Lower leg skin (tissue), 4 donors: ENCODE data around the gene DCAF4L1. TPM values are rescaled to one million over a fixed set of nuclear protein-coding genes. Genes with fewer than 3 reads are reported as not detected.

Source experiments
- DNase-seq, 2 donors: peaks; one replicate each; pipeline ENCODE4 v3.0.0-alpha.2; 2019; ENCODE audit warnings: low spot score in 2 of 2
- H3K4me3 ChIP-seq: fragments of 200-600 bp; sonication (generic); 2 replicates; pipeline ENCODE4 v1.5.1; 2017; ENCODE audit warnings: mild to moderate bottlenecking, low read depth; ENCODE audit not compliant: poor library complexity, severe bottlenecking
- POLR2A ChIP-seq, 2 donors: fragments of 450-650 bp; IDR thresholded peaks; one replicate each; pipeline ENCODE4 v1.6.1; 2016 to 2017; ENCODE audit warnings: antibody characterized with exemption in 2 of 2, mild to moderate bottlenecking in 1 of 2, moderate library complexity in 1 of 2
- WGBS, 2 donors: methylation state at CpG; one replicate each; pipeline ENCODE4 v1.1.5; 2018; 5-methylcytosine and 5-hydroxymethylcytosine counted together
- intact Hi-C: fragments of 100-400 bp; cut with DNase I; formaldehyde crosslinking; loops from one replicate; pipeline ENCODE4 v1.15.0; 2023; ENCODE audit warnings: low total_unique reads
- total RNA-seq, 4 donors: library from RNA; depleted of rRNA; stranded (reverse); fragments of >200 nt; gene quantifications; one replicate each; pipeline ENCODE4 v1.1.0, GENCODE V29; 2016
- TF ChIP-seq, protein P1 (sequence below), 3 donors: fragments of 450-650 bp; IDR thresholded peaks; one replicate each; pipeline ENCODE4 v1.5.1; 2016; ENCODE audit warnings: antibody characterized with exemption in 3 of 3, mild to moderate bottlenecking in 3 of 3, moderate library complexity in 2 of 3

DCAF4L1 gene
- total RNA-seq, 4 donors from 2014 or later: 0.06 to 0.23 TPM; not detected in 2

DNA sequence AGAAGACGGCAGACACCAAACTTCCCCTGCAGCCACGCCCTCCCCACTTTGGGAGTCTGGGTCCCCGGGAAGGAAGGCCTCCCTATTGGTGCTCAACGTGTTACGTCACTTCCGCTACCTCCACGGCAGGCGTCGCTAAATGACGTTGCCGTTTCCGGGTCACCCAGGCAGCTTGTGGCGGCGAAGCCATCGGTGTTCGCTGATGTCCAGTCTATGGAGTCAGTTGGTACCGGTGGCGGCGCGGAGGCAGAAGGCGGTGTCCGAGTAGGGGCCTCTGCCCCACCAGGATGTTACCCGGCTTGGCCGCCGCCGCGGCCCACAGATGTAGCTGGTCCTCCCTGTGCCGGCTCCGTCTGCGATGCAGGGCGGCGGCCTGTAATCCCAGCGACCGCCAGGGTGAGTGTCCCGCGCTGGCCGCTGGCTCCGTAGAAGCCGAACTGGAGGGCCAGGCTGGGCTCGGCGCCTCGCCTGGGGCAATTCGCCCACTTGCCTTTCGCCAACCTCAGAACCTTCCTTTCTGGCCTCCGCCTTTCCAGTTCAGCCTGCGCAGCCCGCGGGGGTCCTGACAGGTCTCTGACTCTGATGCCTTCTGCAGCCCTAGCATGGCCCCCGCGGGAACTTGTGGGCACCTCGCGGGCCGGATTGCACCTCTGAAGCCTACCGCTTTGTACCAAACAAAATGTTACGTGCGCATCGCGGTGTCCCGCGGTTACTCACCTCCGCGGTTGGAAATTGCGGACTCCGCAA is 9.0 kb downstream of the DCAF4L1 start, which contains the start of gene SLC30A9:
SLC30A9 (plus strand) TSS at position 166 of the 747 bp plus-strand sequence; CDS start at position 288, 122 bp downstream.
- TF ChIP-seq POLR2A (IDR thresholded peaks at IDR 0.05): peak in 1 of 2 donors; percentile 5
- TF ChIP-seq, protein P1, sequence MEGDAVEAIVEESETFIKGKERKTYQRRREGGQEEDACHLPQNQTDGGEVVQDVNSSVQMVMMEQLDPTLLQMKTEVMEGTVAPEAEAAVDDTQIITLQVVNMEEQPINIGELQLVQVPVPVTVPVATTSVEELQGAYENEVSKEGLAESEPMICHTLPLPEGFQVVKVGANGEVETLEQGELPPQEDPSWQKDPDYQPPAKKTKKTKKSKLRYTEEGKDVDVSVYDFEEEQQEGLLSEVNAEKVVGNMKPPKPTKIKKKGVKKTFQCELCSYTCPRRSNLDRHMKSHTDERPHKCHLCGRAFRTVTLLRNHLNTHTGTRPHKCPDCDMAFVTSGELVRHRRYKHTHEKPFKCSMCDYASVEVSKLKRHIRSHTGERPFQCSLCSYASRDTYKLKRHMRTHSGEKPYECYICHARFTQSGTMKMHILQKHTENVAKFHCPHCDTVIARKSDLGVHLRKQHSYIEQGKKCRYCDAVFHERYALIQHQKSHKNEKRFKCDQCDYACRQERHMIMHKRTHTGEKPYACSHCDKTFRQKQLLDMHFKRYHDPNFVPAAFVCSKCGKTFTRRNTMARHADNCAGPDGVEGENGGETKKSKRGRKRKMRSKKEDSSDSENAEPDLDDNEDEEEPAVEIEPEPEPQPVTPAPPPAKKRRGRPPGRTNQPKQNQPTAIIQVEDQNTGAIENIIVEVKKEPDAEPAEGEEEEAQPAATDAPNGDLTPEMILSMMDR (IDR thresholded peaks at IDR 0.05): peak in 1 of 3 donors; percentile 14

DNA sequence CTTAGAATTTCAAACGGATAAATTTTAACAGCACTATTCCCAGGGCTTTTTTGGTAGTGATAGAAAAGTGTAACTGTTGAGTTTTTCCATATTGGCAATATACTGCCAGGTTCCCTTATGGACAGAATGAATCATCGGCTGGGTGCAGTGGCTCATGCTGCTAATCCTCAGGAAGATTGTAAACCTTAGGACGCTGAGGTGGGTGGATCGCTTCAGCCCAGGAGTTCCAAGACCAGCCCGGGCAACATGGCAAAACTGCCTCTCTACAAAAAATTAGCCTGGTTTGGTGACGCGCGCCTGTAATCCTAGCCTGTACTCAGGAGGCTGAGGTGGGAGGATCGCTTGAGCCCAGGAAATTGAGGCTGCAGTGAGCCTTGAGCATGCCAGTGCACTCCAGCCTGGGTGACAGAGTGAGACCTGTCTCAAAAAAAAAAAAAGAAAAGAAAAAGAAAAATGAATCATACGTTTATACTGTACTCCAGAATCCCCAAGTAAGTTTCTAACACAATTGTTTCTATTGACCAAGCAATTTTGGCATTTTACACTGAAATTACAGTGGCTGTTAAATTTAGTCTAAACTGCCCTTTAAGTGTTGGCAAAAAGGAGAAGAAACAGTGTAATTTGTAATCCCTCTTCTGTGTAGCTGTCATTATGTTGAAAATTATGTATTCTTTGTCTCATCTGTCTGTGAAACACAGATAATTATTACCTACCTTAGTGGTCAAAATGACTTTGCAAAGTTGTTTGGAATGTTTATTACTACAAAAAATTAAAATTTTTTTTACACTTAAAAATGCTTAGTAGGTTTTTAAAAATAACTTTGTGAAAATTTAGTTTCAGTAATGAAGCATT is 10.6 kb downstream of the DCAF4L1 start:
- no peak for TF ChIP-seq POLR2A (IDR thresholded peaks at IDR 0.05)
- TF ChIP-seq, protein P1 (IDR thresholded peaks at IDR 0.05): no peak
- no peak overlapping the region for H3K4me3 ChIP-seq
- WGBS, 2 donors: 86 to 88% methylated on average over 10 of the region's 10 CpGs
- intact Hi-C loops: no loop called here
- DNase-seq: no peak

More for the DNA sequence above, 9.0 kb downstream of the DCAF4L1 start, which contains the start of gene SLC30A9:
- peak; percentile 96 to 99 for DNase-seq
- peak within 1 kb of the TSS; percentile 82 for H3K4me3 ChIP-seq
- 0% methylated on average over 30 to 60 of the region's 64 CpGs for WGBS, 2 donors
- intact Hi-C loops: no loop called here

DNA sequence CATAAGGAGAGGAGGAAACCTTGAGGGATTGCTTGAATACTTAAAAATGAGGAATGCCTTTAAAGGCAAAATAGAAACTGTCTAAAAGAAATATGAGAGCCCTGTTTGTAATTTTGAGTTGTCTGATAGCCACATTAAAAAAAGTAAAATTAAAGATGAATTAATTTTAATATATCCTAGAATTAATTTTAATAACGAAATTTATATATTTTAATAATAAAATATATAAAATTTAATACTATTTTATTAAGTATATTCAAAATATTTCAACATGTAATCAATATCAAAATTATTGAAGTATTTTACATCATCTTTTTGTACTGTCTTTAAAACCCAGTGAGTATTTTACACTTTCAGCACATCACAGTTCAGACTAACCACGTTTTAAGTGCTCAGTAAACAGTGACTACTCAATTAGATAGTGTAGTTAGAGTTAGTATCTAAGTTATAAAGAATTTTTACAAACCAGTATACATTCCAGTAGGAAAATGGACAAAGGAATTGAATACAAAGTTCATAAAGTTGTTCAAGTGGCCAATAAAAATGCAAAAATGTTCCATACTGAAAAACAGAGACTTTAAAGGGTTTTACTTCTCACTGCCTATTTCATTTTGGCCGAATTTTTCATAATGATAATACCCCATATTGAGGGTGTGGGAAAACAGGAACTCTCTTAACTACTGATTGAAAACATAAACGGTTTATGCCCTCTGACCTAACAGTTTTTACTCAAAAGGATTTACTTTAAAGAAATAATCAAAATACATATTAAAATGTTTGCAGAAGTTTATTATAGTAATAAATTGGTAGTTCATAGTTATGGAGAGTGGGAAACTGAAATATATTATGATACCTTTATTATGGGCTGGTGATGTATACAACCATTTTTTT is 11.7 kb downstream of the DCAF4L1 start:
- TF ChIP-seq, protein P1 (IDR thresholded peaks at IDR 0.05): no peak
- TF ChIP-seq POLR2A (IDR thresholded peaks at IDR 0.05): no peak
- DNase-seq: no peak
- no peak overlapping the region for H3K4me3 ChIP-seq
- 85 to 87% methylated on average over 4 of the region's 4 CpGs for WGBS, 2 donors
- intact Hi-C loops: no loop called here

DNA sequence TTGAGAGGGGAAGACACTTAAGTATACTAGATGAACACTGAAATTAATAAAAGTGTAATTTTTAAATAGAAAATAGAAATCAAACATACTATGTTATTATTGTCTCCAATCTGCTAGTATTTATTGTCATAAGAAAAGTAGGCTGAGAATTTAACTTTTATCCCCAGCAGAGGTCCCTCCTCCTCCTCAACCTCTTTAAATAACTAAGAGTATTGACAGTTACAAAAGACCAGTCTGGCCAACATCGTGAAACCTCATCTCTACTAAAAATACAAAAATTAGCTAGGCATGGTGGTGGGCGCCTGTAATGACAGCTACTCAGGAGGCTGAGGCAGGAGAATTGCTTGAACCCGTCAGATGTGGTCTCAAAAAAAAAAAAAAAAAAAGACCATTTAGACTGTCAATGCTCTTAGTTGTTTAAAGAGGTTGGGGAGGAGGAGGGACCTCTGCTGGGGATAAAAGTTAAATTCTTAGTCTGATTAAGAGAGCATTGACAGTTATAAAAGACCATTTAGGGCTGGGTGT is 13.0 kb downstream of the DCAF4L1 start:
- no peak overlapping the region for H3K4me3 ChIP-seq
- intact Hi-C loops: no loop called here
- no peak for DNase-seq
- TF ChIP-seq, protein P1 (IDR thresholded peaks at IDR 0.05): no peak
- TF ChIP-seq POLR2A (IDR thresholded peaks at IDR 0.05): no peak
- 96 to 97% methylated on average over 3 of the region's 3 CpGs for WGBS, 2 donors

DNA sequence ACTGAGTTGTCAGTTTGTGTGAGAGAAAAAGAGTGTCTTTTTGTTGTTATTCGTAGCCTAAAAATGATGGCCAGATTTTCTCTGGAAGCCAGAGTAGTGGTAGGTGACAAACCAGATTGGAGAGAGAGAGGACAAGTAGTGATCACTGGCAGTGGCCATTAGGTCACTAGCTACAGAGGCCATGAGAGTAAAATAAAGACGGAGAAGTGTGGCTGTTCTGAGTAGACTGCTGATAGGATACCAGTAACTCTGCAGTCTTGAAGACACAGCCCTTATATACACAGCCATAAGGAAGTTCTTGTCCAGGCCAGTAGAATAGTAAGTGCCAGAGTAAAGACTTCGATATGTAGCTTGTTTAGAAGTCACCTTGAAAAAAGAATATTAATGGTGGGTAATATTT is 16.5 kb downstream of the DCAF4L1 start:
- no peak overlapping the region for H3K4me3 ChIP-seq
- WGBS, 2 donors: 92 to 96% methylated on average over 3 of the region's 3 CpGs
- no peak for DNase-seq
- intact Hi-C loops: no loop called here
- TF ChIP-seq POLR2A (IDR thresholded peaks at IDR 0.05): no peak
- TF ChIP-seq, protein P1 (IDR thresholded peaks at IDR 0.05): no peak
